HG02938 (cell line): ENCODE results near the gene SLC35E4.
"Not testable (repeated sequence)": the region's sequence is repeated elsewhere in the genome, so short reads cannot be mapped to it uniquely, and the experiment has no call there.

Source experiments
- ATAC-seq: cut with Tn5 transposase; IDR thresholded peaks from one replicate; pipeline ENCODE4 v1.9.1; 2021; ENCODE audit warnings: mild to moderate bottlenecking, moderate library complexity; ENCODE audit not compliant: unreplicated experiment

The SLC35E4 gene

GRCh38 chr22:30649430-30650007 is 13.9 kb downstream of the SLC35E4 start:
- ATAC-seq = no peak

DNA sequence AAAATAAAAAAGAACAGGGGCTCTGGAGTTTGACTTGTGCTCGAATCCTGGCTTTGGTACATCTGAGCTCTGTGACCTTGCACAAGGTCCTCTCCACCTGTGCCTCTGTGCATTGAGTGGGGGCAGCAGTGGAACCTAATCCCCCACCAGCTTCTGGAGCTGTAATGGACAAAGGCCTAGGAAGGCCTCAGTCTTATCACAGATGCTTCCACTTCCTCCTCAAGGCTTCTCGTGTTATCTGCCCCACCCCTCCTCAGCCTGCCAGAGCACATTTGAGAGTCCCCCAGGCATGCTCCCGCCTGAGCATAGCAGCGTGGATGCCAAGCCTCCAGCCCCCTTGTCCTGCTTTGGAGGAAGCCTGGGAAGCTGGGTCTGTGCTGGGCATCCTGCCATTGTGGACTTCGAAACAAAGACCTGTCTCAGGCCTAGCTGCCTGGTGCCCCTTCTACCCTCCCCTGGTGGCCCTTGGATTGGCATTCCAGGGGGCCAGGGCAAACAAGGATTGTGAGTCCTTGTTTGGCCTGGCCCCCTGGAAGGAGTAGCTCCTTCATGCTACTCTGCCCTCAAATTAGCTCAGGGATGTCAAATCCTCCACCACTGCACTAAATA is 15.0 kb downstream of the SLC35E4 start:
- ATAC-seq = no peak

DNA sequence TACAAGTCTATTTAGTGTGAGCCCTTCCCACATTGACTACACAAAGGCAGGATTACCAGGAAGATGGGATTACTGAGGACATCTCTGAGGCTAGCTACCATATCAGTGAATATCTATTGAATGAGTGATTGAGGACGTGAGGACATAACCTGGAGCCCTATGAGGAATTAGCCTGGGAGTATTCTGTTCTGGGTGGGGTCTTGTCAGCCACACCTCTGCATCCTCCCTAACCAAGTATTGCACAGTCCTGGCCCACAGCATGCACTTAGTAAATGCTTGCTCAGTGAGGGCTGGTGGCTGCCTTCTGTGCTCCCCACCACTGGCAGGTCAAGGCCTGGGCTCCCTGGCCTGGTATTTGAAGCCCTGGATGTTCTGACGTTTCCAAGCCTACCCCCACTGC is 17.3 kb downstream of the SLC35E4 start:
- no peak for ATAC-seq

GRCh38 chr22:30654361-30654760 is 18.8 kb downstream of the SLC35E4 start:
- ATAC-seq = no peak

DNA sequence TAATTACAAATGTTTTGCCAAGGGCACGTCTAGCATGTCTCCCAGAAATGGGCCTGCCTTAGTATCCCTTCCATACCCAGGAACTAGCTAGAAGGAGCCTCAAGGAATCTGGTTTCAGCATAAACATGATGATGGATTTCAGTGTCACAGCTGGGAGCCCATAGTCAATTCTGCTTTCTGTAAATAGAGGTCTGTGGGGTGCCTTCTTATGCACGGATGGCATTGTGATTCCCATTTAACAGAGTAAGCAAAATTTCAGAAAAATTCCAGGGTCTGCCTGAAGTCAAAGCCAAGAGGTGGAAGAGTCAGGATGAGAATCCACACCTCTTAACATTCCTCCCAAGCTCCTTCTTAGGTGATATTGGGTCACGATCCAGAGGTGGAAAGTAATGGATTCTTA is 20.0 kb downstream of the SLC35E4 start:
- no peak for ATAC-seq

DNA sequence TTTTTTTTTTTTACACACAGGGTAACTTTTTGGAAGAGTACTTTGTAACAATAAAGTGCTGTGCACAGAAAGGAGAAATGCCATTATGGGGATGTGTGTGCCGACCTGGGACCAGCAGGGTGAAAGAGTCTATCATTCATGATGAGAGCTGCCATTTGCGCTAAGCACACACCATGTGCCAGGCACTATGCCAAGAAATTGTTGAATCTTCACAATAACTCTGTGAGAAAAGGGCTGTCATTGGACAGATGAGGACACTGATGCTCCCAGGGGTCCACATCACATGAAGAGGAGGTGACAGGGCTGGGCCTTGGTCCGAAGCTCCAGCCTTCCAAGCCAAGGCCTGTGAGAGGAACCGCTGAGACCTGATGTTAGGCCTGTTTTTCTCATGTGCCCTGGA is 26.5 kb downstream of the SLC35E4 start:
- no peak for ATAC-seq

DNA sequence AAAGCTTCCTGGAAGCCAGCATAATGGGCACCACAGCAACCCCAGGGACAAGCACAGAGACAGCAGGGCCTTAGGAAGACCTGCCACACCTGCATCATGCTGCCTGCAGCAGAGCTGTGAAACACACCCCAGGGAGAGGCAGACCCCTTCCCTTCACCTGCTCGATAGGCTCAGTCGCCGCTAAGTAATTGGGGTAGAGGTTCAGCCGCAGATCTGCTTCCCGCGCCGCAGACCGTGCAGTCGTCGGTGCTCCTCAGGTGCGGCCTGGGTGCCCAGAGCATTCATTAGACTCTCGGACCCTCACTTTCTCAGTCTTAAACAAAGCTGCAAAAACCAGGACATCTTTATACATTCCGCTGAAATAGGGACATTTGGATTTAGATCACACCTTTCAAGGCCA is 29.2 kb downstream of the SLC35E4 start:
- ATAC-seq = no peak

- no peak for ATAC-seq
Measured at GRCh38 chr22:30665266-30665665, 29.7 kb downstream of the SLC35E4 start.

GRCh38 chr22:30665786-30666185 is 30.2 kb downstream of the SLC35E4 start:
- no peak for ATAC-seq

DNA sequence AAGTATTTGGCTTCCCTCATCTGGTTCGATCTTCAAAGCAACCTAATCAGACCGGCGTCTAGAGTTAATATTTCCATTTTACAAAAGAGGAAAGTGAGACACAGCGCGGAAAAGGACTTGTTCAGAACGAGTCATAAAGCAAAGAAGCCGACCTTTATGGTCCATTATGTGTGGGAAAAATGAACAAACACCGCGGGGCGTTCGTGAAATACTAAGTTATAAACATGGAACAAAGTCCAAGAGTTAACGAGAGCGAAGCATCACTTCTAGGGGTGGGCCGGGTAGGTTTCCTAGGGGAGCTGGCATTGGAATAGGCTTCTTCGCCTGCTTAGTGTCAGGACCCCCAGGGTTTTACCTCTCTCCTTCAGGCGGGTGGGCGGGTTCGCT is 31.5 kb downstream of the SLC35E4 start:
- no peak for ATAC-seq

DNA sequence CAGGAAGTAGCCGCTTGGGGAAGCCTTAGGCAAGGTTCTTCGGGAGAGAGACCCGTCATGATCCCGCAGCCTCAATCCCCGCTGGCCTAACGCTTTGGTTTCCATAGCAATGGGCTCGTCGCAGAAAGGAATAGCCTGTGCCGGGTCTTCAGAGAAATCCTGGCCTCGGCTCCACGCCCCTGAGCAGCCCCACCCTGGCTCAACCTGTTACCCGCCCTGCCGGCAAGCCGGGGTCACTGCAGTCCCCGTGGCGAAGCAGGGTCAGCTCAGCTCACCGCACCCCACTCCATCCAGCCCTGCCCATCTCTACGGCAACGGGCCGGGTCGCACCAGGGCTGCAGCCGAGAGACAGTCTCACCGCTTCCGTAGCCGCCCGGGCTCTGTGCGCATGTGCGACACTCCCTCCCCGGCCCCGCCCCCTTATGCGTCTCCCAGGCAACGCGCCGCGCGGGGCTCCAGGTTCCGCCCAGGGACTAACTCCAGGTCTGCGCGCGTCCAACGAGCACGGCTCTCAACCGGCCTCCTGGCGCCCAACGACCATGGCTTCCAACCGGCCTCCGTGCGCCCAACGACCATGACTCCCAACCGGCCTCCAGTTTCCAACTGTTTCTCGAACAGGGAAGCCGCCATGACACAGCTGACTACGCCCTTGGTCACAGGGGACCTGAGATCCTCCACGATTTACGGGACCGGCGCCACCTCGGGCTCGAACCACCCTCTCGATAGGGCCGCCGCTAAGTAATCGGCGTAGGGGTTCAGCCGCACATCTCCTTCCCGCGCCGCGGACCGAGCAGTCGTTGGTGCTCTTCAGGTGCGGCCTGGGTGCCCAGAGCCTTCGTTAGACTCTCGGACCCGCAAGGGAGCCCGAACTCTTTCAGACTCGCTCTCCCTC is 32.2 kb downstream of the SLC35E4 start, which contains the start of gene DUSP18:
TSS of gene DUSP18 (minus strand) at position 382 of the 892 bp plus-strand sequence. CDS start 3,872 bp downstream, outside the sequence.
- ATAC-seq = peak; percentile 91

DNA sequence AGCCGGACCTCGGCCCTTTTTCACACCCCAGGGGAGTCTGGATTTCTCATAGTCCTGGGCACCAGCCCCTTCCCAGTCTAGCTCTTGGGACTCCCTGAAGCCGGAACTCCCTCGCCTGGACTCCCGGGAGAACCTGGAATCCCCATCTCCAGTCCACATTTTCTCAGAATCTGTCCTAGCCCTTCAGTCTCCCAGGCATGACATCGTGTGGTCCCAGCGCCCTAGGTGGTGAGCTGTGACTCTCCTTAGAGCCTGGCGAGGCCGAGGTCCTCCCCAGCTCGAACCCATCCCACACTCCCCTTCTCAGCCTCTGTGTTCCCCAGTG is 32.8 kb downstream of the SLC35E4 start:
- ATAC-seq = no peak

DNA sequence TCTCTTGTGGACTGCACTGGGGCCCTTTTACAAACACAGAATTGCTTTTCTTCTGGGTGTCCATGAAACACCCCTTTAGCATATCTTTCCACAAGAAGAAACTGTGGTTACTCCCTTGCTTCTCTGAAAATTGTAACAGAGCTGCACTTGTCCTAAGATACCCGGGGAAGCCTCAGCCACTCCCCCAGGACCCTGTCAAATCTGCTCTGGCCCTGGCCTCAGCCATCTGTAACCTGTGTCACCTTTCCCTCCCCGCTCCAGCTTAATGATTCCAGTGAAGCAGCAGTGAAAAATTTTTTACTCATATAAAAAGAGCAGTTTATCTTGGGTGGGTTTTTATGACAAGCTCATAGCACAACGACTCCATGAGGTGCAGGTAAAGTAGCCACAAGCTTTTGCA is 35.5 kb downstream of the SLC35E4 start:
- no peak for ATAC-seq

GRCh38 chr22:30673136-30673535 is 37.6 kb downstream of the SLC35E4 start:
- no peak for ATAC-seq

DNA sequence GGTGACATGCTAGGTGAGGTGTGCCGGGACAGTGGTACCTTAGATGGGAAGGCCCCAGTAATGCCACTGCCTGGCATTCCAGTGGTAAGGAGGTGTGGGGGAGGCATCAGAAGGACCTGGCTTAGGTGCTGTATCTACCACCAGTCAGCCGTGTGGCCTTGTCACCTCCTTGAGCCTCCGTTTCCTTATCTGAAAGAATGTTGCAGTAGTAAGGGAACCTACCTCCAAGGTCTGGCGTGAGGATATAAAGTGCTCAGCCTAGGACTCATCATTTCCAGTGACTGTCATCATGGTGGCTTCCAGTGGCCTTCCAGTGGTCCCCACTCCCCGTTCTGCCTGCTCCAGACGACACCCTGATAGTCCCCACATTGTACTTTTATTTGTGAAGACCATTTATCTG is 38.9 kb downstream of the SLC35E4 start:
- ATAC-seq = no peak

DNA sequence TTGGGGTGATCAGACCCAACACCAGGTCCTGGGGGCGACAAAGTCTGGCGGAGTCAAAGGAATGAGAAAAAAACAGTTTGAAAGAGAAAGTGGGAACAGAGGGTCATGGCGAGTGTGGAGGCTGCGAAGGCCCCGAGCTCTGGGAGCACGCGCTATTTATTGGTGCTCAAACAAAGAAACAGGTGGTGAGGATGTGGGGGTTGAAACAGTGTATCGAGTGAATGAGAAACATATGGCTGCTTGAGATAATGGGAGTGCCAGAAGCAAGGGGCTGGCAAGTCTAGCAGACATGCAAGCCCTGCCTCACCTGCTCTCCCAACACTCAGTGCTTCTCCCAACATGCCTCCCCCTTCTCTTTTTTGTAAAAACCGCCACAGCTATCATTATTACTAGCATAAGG is 39.9 kb downstream of the SLC35E4 start:
- no peak for ATAC-seq

DNA sequence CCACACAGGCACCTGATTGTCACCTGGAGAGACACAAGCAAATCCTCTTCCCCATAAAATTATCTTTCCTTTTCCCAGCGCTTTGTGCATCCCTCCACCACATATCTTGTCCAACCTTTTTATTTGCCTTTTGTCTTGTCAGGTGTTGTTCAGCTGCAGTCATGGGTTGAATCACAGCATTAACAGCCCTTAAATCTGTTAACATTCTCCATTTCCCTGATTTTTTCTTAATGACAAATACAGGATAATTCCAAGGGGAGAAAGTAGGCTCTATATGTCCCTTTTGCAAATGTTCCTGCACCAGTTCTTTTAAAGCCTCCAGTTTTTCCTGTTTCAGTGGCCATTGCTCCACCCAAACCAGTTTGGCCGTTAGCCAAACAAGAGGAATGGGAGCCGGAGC is 41.0 kb downstream of the SLC35E4 start:
- ATAC-seq = not testable (repeated sequence)

DNA sequence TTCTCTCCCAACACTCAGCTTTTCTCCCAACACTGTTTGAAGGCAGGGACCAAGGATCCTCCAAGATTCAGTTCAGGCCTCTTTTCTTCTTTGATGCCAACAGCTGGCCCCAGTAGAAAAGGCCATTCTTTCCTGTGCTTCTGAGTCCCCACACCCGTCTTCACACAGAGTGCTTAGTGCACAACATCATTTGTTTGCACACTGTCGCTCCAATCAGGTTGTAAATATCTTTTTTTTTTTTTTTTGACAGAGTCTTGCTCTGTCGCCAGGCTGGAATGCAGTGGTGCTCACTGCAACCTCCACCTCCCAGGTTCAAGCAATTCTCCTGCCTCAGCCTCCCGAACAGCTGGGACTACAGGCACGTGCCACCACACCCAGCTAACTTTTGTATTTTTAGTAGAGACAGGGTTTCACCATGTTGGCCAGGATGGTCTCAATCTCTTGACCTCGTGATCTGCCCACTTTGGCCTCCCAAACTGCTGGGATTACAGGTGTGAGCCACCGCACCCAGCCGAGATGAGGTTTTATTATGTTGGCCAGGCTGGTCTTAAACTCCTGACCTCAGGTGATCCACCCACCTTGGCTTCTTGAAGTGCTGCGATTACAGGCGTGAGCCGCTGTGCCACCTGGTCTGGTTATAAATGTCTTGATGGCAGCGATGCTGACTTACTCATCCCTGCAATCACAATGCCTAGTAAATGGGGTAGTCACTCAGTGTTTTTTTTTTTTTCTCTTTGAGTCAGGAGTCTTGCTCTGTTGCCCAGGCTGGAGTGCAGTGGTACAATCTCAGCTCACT is 44.5 kb downstream of the SLC35E4 start:
- ATAC-seq = not testable (repeated sequence)

DNA sequence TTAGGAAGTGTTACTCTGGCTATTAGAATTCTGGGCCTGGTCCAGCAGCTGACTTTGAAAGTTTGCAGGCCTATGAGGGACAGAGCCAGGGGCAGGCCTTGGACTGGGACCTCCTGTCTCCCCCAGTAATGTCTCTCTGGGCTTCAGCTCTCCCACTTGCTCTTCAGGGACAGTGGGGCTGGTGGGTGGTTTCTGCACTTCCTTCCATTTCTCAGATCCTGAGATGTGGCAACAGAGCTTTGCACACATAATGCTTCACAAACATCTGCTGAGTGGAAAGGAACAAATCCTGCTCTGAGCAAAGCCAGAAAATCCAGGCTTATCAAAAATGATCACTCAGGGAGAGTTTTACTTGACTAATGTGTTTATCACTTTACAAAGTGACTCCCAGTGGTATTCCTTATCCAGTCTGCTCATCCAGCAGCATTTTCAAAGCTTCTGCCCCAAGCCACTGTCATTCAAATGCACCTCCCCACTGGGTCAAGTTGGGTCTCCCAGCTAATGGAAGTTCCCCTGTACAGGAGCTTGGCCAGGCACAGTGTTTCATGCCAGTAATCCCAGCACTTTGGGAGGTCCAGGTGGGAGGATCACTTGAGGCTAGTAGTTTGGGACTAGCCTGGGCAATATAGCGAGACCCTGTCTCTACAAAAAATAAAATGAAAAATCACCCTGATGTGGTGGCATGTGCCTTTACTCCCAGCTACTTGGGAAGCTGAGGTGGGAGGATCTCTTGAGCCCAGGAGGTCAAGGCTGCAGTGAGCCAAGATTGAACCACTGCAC is 45.6 kb downstream of the SLC35E4 start:
- ATAC-seq = no peak

- ATAC-seq = no peak
Measured at GRCh38 chr22:30681831-30682230, 46.2 kb downstream of the SLC35E4 start.

DNA sequence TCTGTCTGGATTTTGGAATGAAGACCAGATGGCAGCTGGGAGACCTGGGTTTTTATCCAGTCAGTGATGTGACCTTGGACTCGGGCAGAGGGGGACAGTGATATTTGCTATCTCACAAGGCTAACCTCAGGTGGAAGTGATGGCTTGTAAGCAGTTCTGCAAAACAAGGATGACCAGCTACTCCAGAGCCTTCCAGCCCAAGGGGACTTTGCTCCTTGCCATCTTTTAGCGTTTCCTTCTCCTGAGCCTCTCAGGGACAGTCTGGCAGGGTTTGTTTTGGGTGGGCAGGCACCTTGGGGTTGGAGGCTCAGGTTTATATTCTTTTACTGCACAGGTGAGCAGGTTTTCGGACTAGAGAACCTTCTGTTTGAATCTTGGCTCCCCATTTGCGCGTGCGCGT is 49.6 kb downstream of the SLC35E4 start:
- ATAC-seq = no peak
